ENCODE results near the gene PCAT6.

DNA sequence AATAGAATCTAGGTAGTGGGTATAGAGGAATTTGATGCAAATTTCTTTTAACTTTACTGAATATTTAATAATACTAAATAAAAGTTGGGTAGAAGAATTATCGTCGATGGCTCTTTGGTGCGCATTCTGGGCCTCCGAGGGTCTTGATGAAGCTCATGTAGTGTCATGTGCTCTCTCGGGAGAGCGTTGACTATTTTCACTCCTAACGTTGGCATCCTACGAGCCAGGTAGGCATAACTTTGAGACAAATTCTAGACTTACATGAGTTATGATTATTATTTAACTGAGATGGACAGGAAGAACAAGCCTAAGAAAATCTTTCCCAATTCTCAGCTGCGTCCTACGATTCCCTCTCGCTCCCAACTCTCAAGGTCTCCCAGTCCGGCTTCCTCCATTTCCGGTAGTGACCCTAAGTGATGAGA lies 550 bp upstream of the PCAT6 start:
- TF ChIP-seq EZH2 (IDR thresholded peaks at IDR 0.05; ENCODE audit: low read length, unreplicated experiment) (no peak), EZH2phosphoT487 (IDR thresholded peaks at IDR 0.05; ENCODE audit: borderline replicate concordance, low read length) (no peak)
- TF ChIP-seq, protein P1, sequence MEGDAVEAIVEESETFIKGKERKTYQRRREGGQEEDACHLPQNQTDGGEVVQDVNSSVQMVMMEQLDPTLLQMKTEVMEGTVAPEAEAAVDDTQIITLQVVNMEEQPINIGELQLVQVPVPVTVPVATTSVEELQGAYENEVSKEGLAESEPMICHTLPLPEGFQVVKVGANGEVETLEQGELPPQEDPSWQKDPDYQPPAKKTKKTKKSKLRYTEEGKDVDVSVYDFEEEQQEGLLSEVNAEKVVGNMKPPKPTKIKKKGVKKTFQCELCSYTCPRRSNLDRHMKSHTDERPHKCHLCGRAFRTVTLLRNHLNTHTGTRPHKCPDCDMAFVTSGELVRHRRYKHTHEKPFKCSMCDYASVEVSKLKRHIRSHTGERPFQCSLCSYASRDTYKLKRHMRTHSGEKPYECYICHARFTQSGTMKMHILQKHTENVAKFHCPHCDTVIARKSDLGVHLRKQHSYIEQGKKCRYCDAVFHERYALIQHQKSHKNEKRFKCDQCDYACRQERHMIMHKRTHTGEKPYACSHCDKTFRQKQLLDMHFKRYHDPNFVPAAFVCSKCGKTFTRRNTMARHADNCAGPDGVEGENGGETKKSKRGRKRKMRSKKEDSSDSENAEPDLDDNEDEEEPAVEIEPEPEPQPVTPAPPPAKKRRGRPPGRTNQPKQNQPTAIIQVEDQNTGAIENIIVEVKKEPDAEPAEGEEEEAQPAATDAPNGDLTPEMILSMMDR (conservative IDR thresholded peaks at IDR 0.05; ENCODE audit: low read depth, low read length): no peak

Data from PC-3 (cell line).